Measurements from ENCODE around the gene NUTM2G.
A peak's percentile ranks its signal among the peaks of the same experiment; 100 is the strongest.
"Not testable (repeated sequence)": the region's sequence is repeated elsewhere in the genome, so short reads cannot be mapped to it uniquely, and the experiment has no call there.

The NUTM2G gene, protein sequence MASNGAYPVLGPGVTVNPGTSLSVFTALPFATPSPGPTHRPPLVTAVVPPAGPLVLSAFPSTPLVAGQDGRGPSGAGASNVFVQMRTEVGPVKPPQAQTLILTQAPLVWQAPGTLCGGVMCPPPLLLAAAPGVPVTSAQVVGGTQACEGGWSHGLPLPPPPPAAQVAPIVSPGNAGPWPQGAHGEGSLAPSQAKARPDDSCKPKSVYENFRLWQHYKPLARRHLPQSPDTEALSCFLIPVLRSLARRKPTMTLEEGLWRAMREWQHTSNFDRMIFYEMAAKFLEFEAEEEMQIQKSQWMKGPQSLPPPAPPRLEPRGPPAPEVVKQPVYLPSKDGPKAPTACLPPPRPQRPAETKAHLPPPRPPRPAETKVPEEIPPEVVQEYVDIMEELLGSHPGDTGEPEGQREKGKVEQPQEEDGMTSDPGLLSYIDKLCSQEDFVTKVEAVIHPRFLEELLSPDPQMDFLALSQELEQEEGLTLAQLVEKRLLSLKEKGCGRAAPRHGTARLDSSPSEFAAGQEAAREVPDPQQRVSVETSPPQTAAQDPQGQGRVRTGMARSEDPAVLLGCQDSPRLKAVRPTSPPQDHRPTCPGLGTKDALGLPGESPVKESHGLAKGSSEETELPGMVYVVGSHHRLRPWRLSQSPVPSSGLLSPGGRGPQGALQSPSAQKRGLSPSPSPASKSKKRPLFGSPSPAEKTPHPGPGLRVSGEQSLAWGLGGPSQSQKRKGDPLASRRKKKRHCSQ

DNA sequence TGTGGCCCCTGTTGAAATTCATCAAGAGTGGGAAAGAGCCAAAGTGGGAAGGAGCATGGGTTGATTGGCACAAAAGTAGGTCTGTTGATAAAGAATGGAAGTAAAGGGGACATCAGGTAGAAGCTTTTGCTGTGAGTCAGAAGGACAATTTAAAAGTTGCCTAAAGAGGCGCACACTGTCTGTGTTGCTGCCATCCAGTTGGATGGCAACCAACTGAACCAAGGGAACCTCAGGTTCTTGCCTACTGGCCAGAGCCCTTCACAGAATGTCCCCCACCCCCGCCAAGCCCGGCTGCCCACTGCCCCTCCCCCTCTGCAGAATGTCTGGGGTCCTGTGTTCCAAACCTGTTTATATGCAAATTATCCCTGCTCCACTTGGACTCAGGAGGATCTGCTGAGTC is at the start of gene NUTM2G:
Gene NUTM2G, plus strand, starts transcription at position 301 of the 400 bp plus-strand sequence. CDS start 182 bp downstream, outside the sequence.
- not testable (repeated sequence) for DNase-seq

DNA sequence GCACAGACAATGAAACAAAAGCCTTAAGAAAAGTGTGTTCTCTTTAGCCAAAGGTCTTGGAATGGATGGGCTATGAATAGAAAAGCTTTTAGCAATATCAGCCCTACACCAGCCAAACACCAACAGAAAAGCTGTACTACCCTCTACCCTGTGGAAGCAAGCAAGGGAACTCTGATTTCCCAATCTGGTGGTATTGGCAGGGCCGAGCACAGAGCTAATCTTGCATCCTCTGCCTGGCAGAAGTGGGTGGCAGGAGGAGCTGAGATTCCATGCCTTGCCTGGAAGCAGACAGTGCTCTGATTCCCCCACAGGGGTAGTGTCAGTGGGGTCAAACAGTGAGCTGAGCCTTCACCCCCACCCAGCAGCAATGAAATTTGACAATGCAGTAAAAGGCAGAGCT is 44.7 kb upstream of the NUTM2G start:
- DNase-seq: no peak

DNA sequence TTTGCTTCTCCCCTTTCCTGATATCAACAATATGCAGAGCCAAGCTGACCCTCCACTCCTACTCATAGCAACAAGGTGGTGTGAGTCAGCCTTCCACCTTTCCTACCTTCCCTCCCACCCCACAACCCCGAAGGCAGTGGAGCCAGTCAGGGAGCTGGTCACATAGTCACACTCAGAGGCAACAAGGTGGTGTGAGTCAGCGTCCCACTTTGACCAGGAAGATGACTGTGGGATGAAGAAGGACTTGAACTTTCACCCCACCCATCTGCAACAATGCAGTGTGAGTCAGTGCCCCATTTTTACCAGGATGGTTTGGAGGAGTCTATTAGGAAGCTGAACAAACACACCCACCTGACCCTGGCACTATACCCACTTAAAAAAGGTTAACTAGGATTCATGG is 44.2 kb upstream of the NUTM2G start:
- DNase-seq: peak; percentile 15

DNA sequence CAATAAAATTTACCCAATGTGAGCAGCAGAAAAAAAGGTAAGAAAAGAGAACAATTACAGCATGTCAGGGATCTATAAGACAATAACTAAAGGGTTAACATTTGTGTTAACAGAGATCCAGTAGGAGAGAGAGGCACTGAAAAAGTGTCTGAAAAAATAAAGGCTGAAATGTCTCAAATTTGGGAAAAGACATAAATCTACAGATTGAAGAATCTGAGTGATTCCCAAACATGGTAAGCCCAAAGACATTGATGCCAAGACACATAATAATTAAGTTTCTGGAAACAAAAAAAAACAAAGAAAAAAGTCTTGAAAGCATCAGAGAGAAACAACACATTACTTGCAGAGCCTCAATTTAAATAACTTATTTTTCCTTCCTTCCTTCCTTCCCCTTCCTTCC is 43.2 kb upstream of the NUTM2G start:
- DNase-seq: no peak

DNA sequence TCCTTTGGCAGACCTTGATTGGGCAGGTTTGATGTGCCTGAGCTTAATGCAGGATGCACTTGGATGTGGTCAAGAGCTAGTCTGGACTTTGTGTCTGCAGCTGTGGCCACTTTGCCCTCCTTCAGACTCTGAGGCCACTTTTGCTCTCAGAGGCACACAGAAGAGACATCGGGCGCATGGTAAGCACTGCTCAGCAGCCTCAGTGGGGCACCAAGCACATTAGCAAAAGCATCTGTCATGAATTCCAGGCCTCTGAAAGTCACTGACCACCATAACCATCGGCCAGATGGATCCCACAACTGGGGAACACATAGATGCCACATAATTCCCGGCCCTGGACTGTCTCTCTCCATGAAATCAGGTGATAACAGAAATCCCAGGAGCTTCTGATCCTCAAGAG is 40.1 kb upstream of the NUTM2G start:
- no peak for DNase-seq

DNA sequence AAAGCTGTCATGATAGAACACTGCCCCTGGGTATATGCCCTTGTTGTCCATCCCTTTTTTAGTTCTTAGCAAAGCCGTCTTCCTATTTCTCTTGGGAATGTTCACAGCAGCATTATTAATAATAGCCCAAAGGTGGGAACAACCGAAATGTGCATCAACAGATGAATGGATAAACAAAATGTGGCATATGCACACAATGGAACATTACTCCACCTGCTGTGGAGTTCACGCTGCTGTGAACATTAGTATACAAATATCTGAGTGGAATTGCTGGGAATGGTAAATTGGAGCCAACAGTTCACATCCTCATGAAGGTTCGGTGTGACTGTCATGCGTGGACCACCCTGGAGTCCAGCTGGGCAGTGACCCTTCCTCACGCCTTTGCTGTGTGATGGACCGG is 36.5 kb upstream of the NUTM2G start:
- DNase-seq: no peak

DNA sequence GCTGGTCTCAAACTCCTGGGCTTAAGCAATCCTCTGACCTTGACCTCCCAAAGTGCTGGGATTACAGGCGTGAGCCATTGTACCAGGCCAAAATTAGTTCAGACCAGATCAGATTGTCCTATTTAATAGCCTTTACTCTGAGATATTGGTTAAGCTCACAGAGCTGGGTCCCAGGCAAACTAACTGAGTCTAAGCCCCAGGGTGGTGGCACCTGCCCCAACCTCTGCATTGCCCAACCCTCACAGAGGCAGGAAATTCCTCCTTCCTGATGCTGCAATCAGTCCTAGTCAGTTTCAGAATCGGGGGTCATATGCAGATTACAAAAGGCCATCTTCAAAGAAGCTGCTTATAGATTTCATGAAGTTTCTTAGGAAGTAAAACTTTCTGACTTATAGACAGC is 28.6 kb upstream of the NUTM2G start:
- not testable (repeated sequence) for DNase-seq

DNA sequence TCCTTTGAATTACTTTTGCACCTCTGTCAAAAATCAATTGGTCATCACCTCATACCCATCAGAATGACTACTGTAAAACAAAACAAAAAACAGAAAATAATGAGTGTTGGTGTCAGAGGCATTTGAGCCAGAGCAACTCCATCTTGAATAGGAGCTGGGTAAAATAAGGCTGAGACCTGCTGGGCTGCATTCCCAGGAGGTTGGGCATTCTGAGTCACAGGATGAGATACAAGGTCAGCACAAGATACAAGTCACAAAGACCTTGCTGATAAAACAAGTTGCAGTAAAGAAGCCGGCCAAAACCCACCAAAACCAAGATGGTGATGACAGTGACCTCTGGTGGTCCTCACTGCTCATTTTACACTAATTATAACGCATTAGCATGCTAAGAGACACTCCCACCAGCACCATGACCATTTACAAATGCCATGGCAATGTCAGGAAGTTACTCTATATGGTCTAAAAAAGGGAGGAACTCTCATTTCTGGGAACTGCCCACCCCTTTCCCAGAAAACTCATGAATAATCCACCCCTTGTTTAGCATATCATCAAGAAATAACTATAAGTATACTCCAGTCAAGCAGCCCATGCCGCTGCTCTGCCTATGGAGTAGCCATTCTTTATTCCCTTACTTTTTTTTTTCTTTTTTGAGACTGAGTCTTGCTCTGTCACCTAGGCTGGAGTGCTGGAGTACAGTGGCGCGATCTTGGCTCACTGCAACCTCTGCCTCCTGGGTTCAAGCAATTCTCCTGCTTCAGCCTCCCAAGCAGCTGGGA is 23.5 kb upstream of the NUTM2G start:
- not testable (repeated sequence) for DNase-seq

DNA sequence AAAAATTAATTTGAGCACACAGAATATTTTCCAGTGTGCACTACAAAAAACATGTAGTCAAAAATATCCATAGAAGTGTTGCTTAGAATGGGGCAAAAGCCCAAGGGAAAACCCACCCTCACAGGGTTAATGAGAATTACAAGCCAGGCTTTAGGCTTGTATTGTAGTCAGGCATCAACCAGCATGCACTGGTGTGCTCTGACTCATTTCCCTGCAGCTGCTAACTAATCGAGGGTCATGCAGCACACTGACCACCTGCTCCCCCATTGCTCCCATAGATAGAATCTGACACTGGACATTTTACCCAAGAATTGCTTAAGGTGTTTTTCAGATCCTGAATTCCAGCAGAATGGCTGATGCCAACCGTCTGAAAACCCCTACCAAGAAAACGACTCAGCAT is 20.2 kb upstream of the NUTM2G start:
- not testable (repeated sequence) for DNase-seq

DNA sequence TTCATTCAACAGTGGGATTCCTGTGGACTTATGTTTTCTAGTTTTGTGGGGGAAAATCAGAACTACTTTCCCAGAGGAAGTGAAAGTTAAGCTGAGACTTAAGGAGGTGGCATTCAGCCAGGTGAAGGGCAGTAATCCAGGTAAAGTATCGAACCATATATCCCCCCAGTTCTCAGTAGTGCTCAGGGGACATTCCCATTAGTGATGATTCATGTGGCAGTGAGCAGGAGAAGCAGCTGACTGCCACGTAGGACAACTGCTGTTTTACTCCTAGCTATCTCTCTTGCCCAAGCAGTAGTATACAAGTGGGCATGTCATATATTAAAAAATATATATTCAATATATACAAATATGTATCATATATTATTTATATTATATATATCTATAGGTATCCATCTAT is 13.1 kb upstream of the NUTM2G start:
- DNase-seq: not testable (repeated sequence)

DNA sequence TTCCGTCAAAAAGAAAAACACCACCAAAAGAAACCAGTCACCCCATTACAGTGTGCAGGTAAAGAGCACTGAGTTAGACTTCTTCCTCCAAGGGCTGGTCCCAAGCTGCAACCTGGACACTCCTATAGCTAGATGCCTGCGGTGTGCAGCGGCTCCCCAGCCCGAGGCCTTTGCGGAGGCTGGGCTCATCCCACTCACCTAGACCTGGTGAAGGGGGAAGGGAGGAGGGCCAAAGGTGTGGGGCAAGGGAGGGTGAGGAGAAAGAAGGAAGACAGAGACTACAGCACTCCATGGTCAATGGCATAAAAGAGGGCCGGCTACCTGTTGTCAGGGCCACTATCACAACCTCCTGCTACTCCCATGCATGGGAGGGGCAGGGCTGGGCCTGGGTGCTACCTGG is 12.1 kb upstream of the NUTM2G start:
- not testable (repeated sequence) for DNase-seq

DNA sequence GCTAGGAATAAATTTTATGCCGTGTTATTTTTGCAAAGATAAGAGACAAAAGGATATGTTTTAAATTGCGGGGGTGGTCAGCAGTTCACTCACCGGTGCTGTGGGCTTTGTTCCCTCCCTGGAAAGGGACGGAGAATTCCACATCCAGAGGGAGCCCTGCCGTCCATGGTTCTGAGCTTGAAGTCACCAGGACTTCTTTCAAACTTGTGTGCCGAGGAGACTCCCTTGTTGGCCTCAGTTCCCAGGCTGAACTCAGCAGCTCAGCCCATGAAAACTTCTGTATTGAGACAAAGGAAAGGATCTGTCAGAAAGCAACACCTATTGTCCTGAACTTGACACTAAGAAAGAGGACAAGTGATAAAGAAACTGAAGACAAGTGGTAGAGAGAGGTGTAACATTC is 10.1 kb upstream of the NUTM2G start:
- not testable (repeated sequence) for DNase-seq

DNA sequence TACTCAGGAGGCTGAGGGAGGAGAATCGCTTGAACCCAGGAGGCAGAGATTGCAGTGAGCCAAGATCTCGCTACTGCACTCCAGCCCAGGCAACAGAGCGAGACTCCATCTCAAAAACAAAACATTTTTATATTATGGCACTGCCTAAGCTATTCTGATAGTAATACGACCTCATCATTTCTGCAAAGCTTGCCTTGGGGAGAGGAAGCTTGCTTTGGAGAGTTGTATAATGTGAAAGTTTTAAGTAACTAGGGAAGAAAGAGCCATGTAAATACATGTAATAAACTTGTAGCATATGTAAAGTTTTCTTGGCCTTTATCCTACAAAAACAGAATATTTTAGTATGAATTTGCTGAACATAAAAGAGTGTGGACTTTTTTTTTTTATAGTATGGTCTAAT is 7.8 kb upstream of the NUTM2G start:
- DNase-seq: not testable (repeated sequence)

DNA sequence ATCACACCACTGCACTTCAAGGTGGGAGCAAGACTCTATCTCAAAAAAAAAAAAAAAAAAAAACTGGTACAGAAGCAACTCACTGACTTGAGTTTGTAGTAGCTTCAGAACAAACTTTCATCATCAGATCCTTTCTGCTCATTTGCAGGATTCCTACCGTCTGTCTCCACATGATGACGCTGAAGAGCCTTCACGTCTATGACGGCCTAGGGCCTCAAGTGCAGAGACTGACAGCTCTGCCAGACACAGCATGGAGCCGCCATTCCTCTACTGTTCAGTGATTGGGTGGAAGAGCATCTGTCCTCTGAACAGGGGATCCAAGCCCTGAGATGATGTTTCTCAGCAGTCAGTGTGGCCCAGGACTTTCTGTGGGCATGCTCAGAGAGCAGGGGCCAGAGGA is 3.1 kb upstream of the NUTM2G start:
- DNase-seq: not testable (repeated sequence)

DNA sequence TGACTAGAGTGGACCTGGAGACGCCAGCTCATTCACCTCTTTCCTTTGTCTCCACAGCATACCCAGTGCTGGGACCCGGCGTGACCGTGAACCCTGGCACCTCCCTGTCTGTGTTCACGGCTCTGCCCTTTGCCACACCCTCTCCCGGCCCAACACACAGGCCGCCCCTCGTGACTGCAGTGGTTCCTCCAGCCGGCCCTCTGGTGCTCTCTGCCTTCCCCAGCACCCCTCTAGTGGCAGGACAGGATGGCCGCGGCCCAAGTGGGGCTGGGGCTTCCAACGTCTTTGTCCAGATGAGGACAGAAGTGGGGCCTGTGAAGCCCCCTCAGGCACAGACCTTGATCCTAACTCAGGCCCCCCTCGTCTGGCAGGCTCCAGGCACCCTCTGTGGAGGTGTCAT is 3.0 kb downstream of the NUTM2G start:
- DNase-seq: not testable (repeated sequence)

DNA sequence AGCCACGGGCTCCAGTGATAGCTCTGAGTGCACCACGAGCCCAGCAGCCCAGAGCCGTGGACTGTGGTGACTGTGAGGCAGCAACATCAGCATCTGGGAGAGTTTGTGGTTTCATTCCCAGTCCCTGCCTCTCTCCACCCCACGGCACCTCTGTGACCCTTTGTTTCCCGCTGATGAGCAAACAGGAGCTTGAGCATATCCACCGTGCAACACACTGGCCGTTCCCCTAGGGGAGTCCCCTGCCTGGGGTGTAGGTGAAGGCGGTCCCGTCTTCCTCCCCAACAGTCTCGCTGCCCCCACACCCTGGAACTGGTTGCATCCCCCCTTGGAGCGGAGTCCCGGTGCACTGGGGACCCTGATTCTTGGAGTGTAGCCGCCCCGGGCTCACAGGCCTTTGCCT is 5.5 kb downstream of the NUTM2G start:
- DNase-seq: not testable (repeated sequence)

DNA sequence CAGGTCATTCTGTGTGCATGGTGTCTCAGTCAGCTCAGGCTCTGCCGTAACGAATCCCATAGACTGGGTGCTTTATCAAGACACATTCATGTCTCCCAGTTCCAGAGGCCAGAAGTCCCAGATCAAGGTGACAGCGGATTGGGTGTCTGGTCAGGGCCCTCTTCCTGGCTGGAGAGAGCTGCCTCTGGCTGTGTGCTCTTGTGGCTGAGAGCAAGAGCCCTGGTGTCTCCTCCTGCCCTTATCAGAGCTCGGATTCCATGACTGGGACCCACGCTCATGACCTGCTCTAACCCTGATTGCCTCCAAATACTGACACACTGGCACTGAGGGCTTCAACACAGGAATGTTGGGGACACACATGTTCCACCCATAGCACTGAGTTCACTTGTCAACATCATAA is 6.1 kb downstream of the NUTM2G start:
- DNase-seq: not testable (repeated sequence)

DNA sequence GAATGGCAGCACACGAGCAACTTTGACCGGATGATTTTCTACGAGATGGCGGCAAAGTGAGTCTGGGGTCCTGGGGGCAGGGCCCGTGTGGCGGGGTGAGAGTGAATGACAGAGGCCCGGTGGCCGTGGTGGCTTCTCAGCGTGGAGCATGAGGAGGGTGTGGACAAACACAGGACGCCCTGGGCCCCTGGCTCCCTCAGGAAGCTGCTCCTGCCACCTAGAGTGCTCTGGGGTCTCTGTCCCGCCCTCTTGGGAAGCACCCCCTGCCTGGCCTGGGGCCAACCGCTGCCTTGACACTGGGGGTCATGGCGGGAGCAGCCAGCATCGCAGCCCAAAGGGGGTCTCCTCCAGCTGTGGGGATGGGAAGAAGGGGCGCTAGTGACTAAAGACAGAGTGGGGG is 6.8 kb downstream of the NUTM2G start:
- not testable (repeated sequence) for DNase-seq

DNA sequence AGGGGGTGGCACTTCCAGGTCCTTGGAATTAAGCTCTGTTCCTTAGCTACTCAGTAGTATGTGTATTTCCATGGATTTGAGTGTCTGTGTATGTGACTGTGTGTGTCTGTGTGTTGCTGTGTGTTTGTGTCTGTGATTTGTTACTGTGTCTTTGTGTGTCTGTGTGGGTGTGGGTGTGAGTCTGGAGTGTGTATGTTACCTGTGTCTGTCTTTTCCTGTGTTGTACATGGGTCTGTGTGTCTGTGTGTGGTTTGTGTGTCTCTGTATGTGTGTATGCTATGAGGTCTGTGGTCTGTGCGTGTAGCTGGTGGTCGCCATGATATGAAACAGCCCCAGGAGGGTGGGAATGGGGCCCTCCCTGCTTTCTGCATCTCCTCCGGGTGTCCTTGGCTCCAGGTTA is 8.8 kb downstream of the NUTM2G start:
- DNase-seq: not testable (repeated sequence)

DNA sequence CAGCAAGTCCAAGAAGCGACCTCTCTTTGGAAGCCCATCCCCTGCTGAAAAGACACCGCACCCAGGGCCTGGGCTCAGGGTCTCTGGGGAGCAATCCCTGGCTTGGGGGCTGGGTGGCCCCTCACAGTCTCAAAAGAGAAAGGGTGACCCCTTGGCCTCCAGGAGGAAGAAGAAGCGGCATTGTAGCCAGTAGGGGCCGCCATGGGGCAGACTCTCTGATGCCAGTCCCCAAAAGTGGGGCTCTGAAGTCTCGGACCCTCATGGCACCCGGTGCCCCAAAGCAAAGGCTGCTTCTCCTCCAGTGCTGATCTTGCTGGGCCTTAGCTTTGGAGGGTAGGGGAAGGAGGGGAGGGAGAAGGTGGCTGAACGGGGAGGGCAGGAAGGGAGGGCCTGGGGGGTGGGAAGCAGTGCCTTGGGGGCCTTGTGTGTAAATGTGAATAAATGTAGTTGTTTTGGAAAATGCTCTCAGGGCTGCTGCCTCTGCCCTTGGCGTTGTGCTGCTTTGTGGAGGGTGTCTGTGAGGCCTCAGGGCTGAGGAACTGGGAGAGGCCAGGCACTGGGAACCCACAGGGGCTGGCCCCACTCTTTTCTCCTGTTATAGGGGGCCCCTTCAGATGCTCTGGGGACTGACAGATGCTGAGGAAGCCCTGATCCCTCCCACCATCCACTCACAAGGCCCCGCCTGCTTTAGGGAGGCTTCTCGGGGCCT is 10.5 kb downstream of the NUTM2G start:
- DNase-seq: not testable (repeated sequence)

DNA sequence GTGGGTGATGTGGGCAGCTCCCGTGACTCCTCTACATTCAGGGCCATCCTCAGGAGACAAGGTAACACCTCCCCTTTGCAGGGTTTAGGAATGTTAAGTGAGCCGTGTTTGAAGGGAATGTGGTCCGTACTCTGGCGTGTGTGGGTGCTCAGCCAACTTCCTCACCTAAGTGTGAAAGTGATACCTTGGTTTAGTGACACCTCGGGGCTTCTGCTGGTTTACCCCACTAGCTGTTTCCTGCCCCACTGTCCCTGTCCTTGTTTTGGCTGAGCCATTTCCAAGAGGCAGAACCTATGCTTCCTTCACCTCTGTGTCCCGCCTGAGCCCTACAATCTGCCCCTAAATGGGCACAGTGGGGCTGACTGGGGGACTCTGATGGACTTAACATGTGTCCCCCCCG is 12.3 kb downstream of the NUTM2G start:
- DNase-seq: not testable (repeated sequence)

DNA sequence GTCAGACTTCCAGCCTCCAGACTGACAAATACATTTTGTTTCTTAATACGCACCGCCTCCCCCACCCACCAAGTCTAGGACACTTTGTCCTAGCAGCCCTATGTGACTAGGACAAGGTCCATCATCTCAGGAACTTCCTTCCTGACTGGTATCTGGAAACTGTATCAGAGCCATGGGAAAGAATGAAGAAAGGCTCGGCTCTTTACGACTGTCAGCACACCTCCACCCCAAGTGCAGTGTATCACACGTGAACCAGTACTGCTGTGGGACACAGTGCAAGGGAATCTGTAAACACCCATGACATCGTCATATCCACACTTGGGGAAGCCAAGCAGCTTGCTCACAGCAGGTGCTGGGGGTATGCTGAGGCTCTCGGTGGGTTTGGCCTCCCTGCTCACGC is 13.0 kb downstream of the NUTM2G start:
- DNase-seq: not testable (repeated sequence)

DNA sequence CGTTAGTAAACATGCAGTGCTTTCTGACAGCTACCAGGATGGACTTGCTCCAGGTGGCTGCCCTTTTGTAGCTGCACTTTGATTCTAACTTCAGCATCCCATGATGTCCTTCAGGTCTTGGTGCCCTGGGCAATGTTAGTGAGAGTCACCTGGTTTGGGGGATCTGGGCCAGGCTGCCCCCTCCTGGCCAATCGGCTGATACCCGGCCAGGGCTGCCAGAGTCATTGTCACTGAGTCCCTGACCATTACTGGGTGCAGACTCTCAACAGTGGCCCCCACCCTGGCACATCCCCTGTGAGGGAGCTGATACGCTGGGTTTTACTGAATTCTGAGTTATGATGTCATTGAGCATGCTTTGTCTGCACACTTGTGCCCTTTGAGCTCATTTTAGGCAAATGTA is 13.5 kb downstream of the NUTM2G start:
- not testable (repeated sequence) for DNase-seq
